Pons (tissue), 1 donor: Measurements from ENCODE around the gene POLE.
"Not testable (repeated sequence)": the region's sequence is repeated elsewhere in the genome, so short reads cannot be mapped to it uniquely, and the experiment has no call there.

Experiments used
- DNase-seq: peaks from one replicate; pipeline ENCODE4 v3.0.0-alpha.2; 2016; ENCODE audit warnings: low spot score

Gene POLE

DNA sequence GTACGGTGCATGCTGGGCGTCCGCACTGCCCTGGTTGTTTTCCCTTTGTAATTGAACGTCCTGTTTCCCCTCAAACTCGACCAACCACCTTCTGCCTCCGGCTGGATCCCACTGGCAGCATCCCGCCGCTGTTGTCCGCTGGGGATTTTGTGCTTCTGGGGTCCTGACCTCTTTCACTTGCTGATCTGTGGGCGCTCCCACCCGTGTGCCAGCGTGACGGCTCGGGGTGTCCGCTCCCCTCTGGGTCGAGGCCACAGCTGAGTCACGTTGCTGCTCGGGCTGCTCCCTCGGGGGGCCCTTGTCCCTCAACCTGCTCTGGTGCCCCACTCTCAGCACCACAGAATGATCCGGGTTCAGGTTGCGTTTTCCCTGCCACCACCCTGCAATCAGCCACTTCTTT, 31.5 kb upstream of the POLE start:
- DNase-seq = no peak

DNA sequence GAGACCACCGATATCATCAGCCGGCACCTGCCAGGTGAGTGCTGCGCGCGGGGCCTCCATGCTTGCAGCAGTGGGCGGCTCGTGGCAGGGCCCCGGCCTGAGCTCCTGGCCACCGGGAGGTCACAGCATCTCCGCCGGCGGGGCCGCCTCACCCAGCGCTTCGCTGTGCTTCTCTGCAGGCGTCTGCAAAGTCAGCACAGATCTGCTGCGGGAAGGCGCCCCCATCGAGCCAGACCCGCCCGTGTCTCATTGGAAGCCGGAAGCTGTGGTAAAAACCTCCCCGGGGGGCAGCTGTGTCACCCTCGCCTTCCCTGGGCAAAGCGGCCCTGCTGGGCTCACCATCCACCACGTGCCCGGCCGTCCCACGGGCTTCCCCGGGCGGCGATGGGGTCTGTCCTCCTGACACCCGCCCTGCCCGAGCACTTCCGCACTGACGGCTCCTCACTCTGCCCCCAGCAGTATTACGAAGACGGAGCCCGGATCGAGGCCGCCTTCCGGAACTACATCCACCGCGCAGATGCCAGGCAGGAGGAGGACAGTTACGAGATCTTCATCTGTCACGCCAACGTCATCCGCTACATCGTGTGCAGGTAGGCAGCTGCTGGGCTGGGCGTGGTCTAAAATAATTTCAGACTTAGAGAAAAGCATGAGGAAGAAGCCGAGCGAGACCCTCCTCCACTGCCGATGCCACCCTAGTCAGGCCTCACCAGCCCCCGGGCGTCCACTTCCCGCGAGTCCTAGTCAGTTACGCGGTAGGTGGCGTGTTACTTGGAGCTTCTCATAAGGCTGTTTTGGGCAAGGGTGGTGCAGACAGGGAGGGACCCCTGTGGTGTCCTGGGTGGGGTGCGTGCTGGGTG, 30.6 kb upstream of the POLE start:
- no peak for DNase-seq

- no peak for DNase-seq
These were observed 29.9 kb upstream of the POLE start for GRCh38 chr12:132717011-132717410.

DNA sequence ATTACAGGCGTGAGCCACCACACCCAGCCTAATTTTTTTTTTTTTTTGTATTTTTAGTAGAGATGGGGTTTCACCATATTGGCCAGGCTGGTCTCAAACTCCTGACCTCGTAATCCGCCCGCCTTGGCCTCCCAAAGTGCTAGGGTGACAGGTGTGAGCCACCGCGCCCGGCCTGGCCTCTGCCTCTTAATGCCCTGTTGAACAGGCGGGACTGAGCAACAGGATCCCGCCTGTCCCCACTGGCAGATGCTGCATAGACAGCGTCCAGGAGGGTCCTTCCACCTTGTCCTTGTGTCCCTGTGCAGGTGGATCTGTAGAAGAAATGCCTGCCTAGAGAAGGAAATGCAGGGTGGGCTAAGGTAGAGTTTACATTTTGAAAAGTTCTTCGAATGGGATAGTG, 29.2 kb upstream of the POLE start:
- DNase-seq = no peak

DNA sequence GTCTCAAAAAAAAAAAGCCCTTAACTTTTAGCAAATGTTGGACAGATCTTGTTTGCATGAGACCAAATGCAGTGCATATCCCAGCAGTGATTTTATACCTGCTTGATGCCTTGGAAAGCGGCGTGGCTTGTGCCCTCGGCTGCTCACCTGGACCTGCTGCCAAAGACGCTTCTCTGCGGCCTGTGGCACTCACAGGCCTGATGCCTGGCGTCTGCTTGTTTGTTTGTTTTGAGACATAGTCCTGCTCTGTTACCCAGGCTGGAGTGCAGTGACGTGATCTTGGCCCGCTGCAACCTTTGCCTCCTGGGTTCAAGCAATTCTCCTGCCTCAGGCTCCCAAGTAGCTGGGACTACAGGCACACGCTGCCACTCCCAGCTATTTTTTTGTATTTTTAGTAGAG, 28.7 kb upstream of the POLE start:
- no peak for DNase-seq

GRCh38 chr12:132713123-132713522, 26.0 kb upstream of the POLE start:
- DNase-seq = no peak

DNA sequence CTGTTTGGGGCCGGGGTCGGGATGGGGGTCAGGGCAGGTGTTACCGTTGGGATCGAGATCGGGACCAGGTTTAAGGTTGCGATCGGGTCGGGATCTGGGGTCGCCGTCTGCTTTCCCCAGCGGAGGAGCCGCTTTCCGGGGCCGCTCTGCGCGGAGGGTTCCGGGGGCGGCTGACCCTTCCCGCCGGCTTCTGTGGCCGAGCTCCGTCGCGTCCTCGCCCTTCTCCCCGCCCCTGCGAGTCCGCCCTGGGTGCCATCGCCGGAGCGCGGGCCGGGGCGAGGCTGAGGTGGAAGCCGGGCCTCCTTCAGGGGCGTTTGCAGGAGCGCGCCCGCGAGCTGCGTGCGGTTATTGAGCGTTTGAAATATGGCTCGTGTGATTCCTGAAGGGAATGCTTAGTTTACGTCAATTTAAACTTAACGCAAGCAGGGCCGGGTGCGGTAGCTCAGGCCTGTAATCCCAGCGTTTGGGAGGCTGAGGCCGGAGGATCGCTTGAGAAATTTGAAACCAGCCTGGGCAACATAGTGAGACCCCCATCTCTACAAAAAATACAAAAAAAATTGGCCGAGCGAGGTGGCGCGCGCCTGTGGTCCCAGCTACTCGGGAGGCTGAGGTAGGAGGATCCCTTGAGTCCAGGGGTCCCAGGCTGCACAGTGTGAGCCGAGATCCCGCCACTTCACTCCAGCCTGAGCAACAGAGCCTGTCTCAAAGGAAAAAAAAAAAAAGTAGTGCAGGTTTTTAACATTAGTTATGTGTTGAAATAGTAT, 24.1 kb upstream of the POLE start:
- DNase-seq = no peak

DNA sequence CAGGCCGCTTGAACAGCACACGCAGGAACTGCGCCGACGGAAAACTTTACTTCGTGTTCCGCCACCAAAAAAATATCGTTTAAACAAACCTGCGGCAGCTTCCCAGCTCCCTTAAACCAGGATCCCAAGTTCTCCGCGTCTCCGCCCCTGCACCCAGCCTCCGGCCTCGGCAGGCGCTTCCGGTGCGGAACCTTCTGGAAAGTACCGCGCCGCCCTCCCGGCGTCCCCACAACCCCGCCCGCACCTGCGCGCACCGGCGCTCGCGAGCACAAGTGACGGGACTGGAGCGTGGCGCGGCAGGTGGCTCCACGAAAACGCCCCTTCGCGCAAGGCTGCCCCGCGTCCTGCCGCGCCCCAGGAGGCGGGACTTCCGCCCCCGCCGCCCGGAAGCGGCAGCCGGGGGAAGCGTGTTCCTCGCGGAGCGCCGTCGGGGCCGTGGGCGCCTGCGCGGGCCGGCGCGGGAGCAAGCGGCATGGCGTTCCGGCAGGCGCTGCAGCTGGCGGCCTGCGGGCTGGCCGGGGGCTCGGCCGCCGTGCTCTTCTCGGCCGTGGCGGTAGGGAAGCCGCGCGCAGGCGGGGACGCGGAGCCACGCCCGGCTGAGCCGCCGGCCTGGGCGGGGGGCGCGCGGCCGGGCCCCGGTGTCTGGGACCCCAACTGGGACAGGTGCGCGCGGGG, 23.4 kb upstream of the POLE start, which contains the start of gene PGAM5:
Gene PGAM5 (plus strand): TSS at position 438 of the 675 bp plus-strand sequence. CDS start 35 bp downstream, at position 473.
- peak; percentile 67 for DNase-seq

GRCh38 chr12:132710043-132710404, 22.9 kb upstream of the POLE start:
- no peak for DNase-seq

GRCh38 chr12:132708150-132708549, 21.0 kb upstream of the POLE start:
- DNase-seq = no peak

DNA sequence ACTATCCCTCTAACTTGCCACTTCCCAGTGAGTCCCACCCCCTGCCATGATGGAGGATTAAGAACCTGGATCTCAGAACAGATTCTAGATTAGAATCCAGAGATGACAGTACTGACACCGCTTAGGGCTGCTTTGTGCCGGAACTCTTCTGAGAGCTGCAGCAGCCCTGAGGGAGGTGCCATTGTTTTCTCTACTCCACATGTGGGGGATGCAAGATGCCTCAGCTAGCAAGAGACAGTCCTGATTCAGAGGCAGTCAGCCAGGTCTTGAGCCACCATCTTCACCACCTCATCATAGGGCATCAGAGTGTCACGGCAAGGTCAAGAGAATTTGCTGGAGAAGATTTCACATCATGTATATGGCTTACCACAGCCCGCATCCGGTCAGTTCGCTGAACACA, 20.1 kb upstream of the POLE start:
- no peak for DNase-seq

- no peak for DNase-seq
These were observed 16.5 kb upstream of the POLE start for GRCh38 chr12:132703641-132704040.

DNA sequence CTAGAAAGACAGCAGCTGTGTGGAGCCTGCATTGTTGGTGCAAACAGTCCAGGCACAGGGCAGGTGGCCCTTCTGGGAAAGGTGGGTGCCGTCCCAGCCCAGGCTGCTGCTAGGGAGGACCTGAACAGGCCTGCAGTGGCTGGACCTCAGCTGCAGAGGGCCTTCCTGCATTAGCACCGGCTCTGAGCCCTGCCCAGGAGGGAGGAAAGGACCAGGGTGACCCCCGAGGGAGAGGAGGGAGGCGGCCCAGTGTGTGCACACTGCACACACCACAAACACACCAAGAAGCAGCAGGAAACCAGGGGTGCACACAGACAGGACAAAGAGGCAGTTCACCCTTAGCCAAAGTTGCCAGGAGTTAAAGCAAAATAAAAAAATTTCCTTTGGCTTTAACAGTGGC, 15.5 kb upstream of the POLE start:
- DNase-seq = no peak

GRCh38 chr12:132700212-132700822, 13.2 kb upstream of the POLE start:
- no peak for DNase-seq

DNA sequence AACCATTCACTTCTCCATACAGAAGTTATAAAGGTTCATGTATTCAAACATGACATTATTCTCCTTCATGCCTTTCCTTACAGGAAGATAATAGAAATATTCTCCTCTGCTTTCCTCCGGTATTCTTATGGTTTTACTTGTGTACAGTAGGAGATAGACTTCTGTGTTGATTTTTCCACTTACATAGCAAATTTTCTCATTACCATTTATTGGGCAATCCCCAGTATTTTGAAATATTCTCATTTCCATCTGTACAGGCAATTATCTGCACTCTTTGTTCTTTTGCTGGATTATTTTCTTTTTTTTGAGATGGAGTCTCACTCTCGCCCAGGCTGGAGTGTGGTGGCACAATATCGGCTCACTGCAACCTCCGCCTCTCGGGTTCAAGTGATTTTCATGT, 11.2 kb upstream of the POLE start:
- no peak for DNase-seq

DNA sequence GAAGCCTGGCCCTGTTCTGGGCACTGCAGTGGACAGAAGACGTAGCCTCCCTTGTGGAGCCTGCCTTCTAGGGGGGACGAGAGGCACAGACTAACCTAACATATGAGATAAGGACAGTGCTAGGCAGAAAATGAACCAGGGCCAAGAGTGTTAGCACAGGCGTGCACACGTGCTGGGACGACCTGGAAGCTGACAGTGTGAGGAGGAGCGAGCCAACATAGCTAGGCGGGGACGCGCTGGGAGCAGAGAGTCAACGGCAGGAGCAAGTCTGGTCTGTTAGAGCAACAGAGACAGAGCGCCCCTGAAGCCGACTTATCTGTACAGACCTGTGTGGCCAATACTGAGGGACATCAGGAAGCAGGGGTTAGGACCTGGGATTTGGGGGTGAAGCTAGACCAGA, 8.3 kb upstream of the POLE start:
- DNase-seq = no peak

DNA sequence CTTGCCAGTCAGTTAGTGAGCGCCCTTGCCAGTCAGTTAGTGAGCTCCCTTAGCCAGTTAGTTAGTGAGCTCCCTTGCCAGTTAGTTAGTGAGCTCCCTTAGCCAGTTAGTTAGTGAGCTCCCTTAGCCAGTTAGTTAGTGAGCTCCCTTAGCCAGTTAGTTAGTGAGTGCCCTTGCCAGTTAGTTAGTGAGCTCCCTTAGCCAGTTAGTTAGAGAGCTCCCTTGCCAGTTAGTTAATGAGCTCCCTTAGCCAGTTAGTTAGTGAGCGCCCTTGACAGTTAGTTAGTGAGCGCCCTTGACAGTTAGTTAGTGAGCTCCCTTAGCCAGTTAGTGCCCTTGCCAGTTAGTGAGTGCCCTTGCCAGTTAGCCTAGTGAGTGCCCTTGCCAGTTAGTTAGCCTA, 7.7 kb upstream of the POLE start:
- not testable (repeated sequence) for DNase-seq

DNA sequence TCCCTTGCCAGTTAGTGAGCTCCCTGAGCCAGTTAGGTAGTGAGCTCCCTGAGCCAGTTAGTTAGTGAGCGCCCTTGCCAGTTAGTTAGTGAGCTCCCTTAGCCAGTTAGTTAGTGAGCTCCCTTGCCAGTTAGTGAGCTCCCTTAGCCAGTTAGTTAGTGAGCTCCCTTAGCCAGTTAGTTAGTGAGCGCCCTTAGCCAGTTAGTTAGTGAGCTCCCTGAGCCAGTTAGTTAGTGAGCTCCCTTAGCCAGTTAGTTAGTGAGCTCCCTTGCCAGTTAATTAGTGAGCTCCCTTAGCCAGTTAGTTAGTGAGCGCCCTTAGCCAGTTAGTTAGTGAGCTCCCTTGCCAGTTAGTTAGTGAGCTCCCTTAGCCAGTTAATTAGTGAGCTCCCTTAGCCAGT, 4.9 kb upstream of the POLE start:
- not testable (repeated sequence) for DNase-seq

DNA sequence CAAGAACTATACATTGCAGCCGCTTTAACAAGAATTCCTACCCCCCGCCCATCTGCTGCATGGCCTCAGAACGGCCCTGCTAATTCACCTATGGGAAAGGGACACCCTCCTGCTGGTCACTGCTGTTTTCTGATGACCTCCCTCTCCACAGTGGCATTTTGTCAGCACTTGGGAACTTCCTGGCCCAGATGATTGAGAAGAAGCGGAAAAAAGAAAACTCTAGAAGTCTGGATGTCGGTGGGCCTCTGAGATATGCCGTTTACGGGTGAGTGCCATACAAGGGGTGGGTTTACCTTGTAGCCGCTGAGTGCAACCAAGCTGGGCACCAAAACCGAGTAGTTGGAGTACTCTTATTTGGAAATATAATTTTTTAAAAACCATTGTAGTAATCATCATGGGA, 3.0 kb upstream of the POLE start:
- no peak for DNase-seq

DNA sequence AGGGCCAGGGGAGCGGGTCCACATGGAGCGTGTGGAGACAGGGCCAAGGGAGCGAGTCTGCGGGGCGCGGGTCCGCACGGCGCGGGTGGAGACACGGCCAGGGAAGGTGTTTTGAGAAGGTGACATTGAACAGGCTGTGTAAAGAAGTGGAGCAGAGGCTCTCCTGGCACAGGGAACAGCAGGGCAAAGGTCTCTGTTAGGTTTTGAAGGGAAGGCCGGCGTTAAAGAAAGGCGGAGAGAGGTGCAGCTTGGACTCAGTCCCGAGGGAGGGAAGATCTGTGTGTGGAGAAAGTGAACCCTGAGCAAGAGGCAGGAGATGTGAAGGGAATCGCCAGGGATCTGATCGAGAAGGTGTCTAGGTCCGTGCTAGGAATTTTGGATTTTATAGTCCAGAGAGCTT, 2.1 kb upstream of the POLE start:
- no peak for DNase-seq

- no peak for DNase-seq
These were observed 324 bp downstream of the POLE start for GRCh38 chr12:132686825-132687210.

DNA sequence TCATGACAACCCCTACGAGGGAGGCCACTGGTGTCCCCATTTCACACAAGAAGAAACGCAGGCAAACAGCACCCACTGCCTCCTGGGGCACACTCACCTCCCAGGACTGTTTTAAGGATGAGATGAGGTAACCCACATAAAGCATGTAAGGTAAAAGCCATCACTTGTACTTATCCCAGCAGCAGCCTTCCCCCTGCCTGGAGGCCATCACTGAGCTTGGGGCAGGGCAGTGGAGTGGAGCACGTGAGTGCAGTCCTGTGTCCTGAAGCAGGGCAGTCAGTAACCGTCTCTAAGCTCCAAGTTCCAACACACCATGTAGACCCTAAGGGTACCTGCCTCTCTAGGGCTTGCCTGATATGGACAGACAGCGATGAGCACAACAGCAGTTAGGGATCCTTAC, 1.7 kb downstream of the POLE start:
- no peak for DNase-seq
